Endothelial cell of umbilical vein (primary cell): Measurements from ENCODE around the gene FILIP1. TPM values are rescaled to one million over a fixed set of nuclear protein-coding genes. Genes with fewer than 3 reads are reported as not detected.

Experiments
- BruUV-seq: library from RNA; stranded (reverse); fragments of 400-500 nt; replicated peaks from 2 replicates; lab custom pipeline; 2021; lab: Mats Ljungman, UMichigan
- CTCF ChIA-PET: fragments of 300-600, 350-600 bp; sonication (Branson Sonifier 250); formaldehyde crosslinking; loops from one replicate; lab custom pipeline; 2021; ENCODE audit warnings: antibody characterized with exemption, inconsistent platforms; lab: Charles Lee
- POLR2A ChIA-PET: fragments of 300-600, 350-600 bp; sonication (Branson Sonifier 250); formaldehyde crosslinking; loops from one replicate; lab custom pipeline; 2021; ENCODE audit warnings: antibody characterized with exemption, inconsistent platforms; lab: Charles Lee
- DNase-seq: peaks from one replicate; pipeline ENCODE4 v3.0.0-alpha.2; 2011; ENCODE audit warnings: low read depth, low spot score
- FAIRE-seq: peaks from 2 replicates; lab custom pipeline; 2011; peaks lifted over from hg19 to GRCh38; lab: Jason Lieb, UNC
- H2AFZ ChIP-seq: 2 replicates; pipeline ENCODE4 v1.6.0; 2012; ENCODE audit warnings: low read depth, low read length, control low read depth, inconsistent platforms
- H3K27ac ChIP-seq: 2 replicates; pipeline ENCODE4 v1.5.1; 2011; ENCODE audit warnings: low read depth, mild to moderate bottlenecking, control low read depth, low read length, moderate library complexity; ENCODE audit not compliant: insufficient read depth
- H3K27me3 ChIP-seq, 2 experiments: 2 replicates each; pipeline versions ENCODE4 v1.6.0 to v1.6.1; 2011; ENCODE audit warnings: low read length in 2 of 2, mixed read lengths in 1 of 2; ENCODE audit not compliant: control insufficient read depth in 2 of 2, insufficient read depth in 2 of 2
- H3K36me3 ChIP-seq, 2 experiments: 2 replicates in 1 of 2; 3 replicates in 1 of 2; pipeline ENCODE4 v1.5.1; 2011; ENCODE audit warnings: low read length in 2 of 2, mild to moderate bottlenecking in 1 of 2, moderate library complexity in 1 of 2; ENCODE audit not compliant: control insufficient read depth in 2 of 2, insufficient read depth in 2 of 2; ENCODE audit errors: extremely low read depth in 1 of 2
- H3K4me1 ChIP-seq: 3 replicates; pipeline ENCODE4 v1.5.1; 2011; ENCODE audit warnings: mild to moderate bottlenecking, low read length; ENCODE audit not compliant: control insufficient read depth, insufficient read depth; ENCODE audit errors: extremely low read depth
- H3K4me2 ChIP-seq: 2 replicates; pipeline ENCODE4 v1.6.1; 2011; ENCODE audit warnings: low read length, control low read depth, mixed read lengths; ENCODE audit not compliant: insufficient read depth
- H3K4me3 ChIP-seq, 3 experiments: fragments of 200-600 bp in 1 of 3; sonication (generic), shearing (Covaris generic) in 1 of 3; replicated peaks in 1 of 3; 2 replicates each; pipeline ENCODE4 v1.5.1; 2011 to 2016; ENCODE audit warnings: control low read depth in 3 of 3, low read length in 3 of 3, mild to moderate bottlenecking in 2 of 3, inconsistent platforms in 1 of 3, low read depth in 1 of 3, moderate library complexity in 1 of 3; ENCODE audit not compliant: insufficient read depth in 1 of 3
- H3K79me2 ChIP-seq: 2 replicates; pipeline ENCODE4 v1.6.0; 2012; ENCODE audit warnings: low read length, inconsistent platforms; ENCODE audit not compliant: control insufficient read depth, insufficient read depth
- H3K9ac ChIP-seq: replicated peaks from 2 replicates; pipeline ENCODE3; 2011; ENCODE audit warnings: low read length, control low read depth; ENCODE audit not compliant: insufficient read depth; ENCODE audit errors: extremely low read depth
- H3K9me1 ChIP-seq: replicated peaks from 3 replicates; pipeline ENCODE4 v1.6.0; 2011; ENCODE audit warnings: mild to moderate bottlenecking, low read length; ENCODE audit not compliant: control insufficient read depth, insufficient read depth; ENCODE audit errors: extremely low read depth
- H3K9me3 ChIP-seq: replicated peaks from 2 replicates; pipeline ENCODE4 v1.5.1; 2012; ENCODE audit warnings: low read length, inconsistent platforms; ENCODE audit not compliant: control insufficient read depth, insufficient read depth
- H4K20me1 ChIP-seq: replicated peaks from 2 replicates; pipeline ENCODE3; 2011; ENCODE audit warnings: mild to moderate bottlenecking, low read length; ENCODE audit not compliant: control insufficient read depth, insufficient read depth; ENCODE audit errors: extremely low read depth
- EZH2 ChIP-seq: IDR thresholded peaks from 2 replicates; pipeline ENCODE4 v1.6.1; 2012; ENCODE audit warnings: borderline replicate concordance, low read depth, mild to moderate bottlenecking, moderate library complexity, low read length, inconsistent platforms; ENCODE audit not compliant: severe bottlenecking
- FOS ChIP-seq: IDR thresholded peaks from 2 replicates; pipeline ENCODE4 v1.6.1; 2011; ENCODE audit warnings: mild to moderate bottlenecking, low read length, moderate library complexity, borderline replicate concordance; ENCODE audit not compliant: insufficient read depth
- GATA2 ChIP-seq: IDR thresholded peaks from 2 replicates; pipeline ENCODE4 v1.7.0; 2011; ENCODE audit warnings: low read depth, mild to moderate bottlenecking, moderate library complexity, mixed read lengths, low read length; ENCODE audit not compliant: insufficient read length, insufficient read depth
- JUN ChIP-seq: IDR thresholded peaks from 2 replicates; pipeline ENCODE4 v1.6.1; 2011; ENCODE audit warnings: borderline replicate concordance, low read depth; ENCODE audit not compliant: insufficient read length, insufficient read depth
- MYC ChIP-seq: IDR thresholded peaks from one replicate; pipeline ENCODE4 v1.6.1; 2011; ENCODE audit warnings: mild to moderate bottlenecking, low read depth, low read length
- POLR2A ChIP-seq: IDR thresholded peaks from 2 replicates; pipeline ENCODE4 v1.6.1; 2012; ENCODE audit warnings: low read depth, mild to moderate bottlenecking, control low read depth, low read length
- POLR2AphosphoS5 ChIP-seq: IDR thresholded peaks from 2 replicates; pipeline ENCODE4 v1.6.1; 2012; ENCODE audit warnings: low read depth, mild to moderate bottlenecking, control low read depth, low read length, moderate library complexity; ENCODE audit not compliant: insufficient read depth
- dilution Hi-C: fragments of 300-500 bp; cut with MboI; formaldehyde crosslinking; loops from one replicate; pipeline ENCODE4 v1.15.0; 2019; ENCODE audit warnings: low sequenced_read_pairs; ENCODE audit not compliant: extremely low pct_ligation_motif_present
- intact Hi-C: fragments of 100-400 bp; cut with micrococcal nuclease; formaldehyde crosslinking; loops from one replicate; pipeline ENCODE4 v1.10.0; 2022
- polyA plus RNA-seq, 4 experiments: library from polyadenylated mRNA; depleted of rRNA in 3 of 4; stranded (reverse) in 3 of 4; unstranded in 1 of 4; fragments of >200 nt; gene quantifications; 2 replicates each; pipeline versions ENCODE4 v1.2.1 to v1.2.3, GENCODE V29; 2011 to 2012; ENCODE audit warnings: missing spikeins in 1 of 4
- total RNA-seq: library from RNA; stranded (reverse); gene quantifications from 2 replicates; pipeline ENCODE4 v1.2.3, GENCODE V29; 2021
- TF ChIP-seq, protein P1 (sequence below), 2 donors: IDR thresholded peaks; 1 replicate in 1 of 2; 2 replicates in 1 of 2; pipeline ENCODE4 v1.5.1; 2011; ENCODE audit warnings: low read length in 2 of 2, mild to moderate bottlenecking in 2 of 2, moderate library complexity in 2 of 2, control low read depth in 1 of 2, inconsistent platforms in 1 of 2, low read depth in 1 of 2; ENCODE audit not compliant: insufficient read depth in 1 of 2; ENCODE audit errors: extremely low read depth in 1 of 2
- TF ChIP-seq, protein P2 (sequence below): IDR thresholded peaks from 2 replicates; pipeline ENCODE4 v1.6.1; 2011; ENCODE audit not compliant: insufficient read depth, insufficient read length

Gene FILIP1
- total and polyA plus RNA-seq, 2 donors (not counting 3 experiments of a cell fraction or from before 2014, with no cell fraction given): 2.8 to 13.7 TPM

DNA sequence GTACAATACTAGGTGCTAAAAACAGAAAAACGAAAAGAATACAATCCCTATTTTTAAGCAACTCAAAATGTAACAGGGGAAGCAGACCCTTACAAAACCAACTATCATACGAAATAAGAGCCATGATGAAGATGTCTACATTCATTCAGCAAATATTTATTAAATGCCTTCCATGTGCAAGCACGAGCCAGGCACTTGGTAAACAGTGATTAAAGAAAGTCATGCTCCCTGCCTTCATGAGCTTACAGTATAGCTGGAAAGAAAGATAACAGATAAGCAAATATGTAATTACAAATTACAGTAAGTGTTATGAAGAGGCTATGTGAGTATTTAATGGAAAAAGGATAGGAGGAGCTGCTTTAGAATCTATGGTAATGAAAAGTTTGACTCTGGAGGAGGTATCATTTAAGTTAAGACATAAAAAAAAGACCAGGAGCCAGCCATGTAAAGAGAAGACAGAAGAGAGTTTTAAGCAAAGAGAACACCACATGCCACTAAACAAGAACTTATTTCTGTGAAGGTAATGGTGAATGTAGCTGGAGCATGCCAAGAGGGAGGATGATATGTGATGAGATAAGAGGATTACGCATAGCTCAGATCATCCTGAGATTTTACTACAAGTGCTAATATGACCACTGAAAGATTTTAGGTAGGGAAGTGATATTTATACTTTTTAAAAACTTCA, 230.7 kb downstream of the FILIP1 start:
- no peak overlapping the region for H2AFZ ChIP-seq
- H3K36me3 ChIP-seq: peaks cover 8 to 16% of the 10 kb centered on the region in 2 experiments
- no peaks in the 10 kb centered on the region for H3K27me3 ChIP-seq
- no peak overlapping the region for H3K4me3 ChIP-seq
- peaks cover 10% of the 10 kb centered on the region for H3K4me1 ChIP-seq
- dilution Hi-C loops: no loop called here
- peaks cover 54% of the 10 kb centered on the region for H3K79me2 ChIP-seq
- POLR2A ChIA-PET: no interaction called here
- DNase-seq: no peak
- no peaks in the 10 kb centered on the region for H3K9me1 ChIP-seq
- no TSS peak for BruUV-seq
- no peaks in the 10 kb centered on the region for H3K9me3 ChIP-seq
- CTCF ChIA-PET: interaction anchor here (0.7 to 1.5 kb wide), 4 partner anchors 16 to 277 kb away, joined by 3 read pairs; no protein-coding TSS in a partner anchor
- H4K20me1 ChIP-seq: no peaks in the 10 kb centered on the region
- TF ChIP-seq POLR2A (no peak), POLR2AphosphoS5 (no peak), GATA2 (no peak), FOS (no peak), EZH2 (no peak), MYC (no peak), JUN (no peak)
- TF ChIP-seq, protein P1, sequence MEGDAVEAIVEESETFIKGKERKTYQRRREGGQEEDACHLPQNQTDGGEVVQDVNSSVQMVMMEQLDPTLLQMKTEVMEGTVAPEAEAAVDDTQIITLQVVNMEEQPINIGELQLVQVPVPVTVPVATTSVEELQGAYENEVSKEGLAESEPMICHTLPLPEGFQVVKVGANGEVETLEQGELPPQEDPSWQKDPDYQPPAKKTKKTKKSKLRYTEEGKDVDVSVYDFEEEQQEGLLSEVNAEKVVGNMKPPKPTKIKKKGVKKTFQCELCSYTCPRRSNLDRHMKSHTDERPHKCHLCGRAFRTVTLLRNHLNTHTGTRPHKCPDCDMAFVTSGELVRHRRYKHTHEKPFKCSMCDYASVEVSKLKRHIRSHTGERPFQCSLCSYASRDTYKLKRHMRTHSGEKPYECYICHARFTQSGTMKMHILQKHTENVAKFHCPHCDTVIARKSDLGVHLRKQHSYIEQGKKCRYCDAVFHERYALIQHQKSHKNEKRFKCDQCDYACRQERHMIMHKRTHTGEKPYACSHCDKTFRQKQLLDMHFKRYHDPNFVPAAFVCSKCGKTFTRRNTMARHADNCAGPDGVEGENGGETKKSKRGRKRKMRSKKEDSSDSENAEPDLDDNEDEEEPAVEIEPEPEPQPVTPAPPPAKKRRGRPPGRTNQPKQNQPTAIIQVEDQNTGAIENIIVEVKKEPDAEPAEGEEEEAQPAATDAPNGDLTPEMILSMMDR (IDR thresholded peaks at IDR 0.05; ENCODE audit: extremely low read depth in 1 of 2, insufficient read depth in 1 of 2, low read depth in 1 of 2, low read length in 2 of 2): no peak
- TF ChIP-seq, protein P2, sequence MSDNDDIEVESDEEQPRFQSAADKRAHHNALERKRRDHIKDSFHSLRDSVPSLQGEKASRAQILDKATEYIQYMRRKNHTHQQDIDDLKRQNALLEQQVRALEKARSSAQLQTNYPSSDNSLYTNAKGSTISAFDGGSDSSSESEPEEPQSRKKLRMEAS: no peak
- intact Hi-C loops: no loop called here
- no peak overlapping the region for H3K27ac ChIP-seq
- no peak overlapping the region for H3K9ac ChIP-seq
- no peak overlapping the region for H3K4me2 ChIP-seq
- FAIRE-seq: no peak
